HepG2 (cell line): ENCODE results near the gene LCAT. TPM values are rescaled to one million over a fixed set of nuclear protein-coding genes. Genes with fewer than 3 reads are reported as not detected.

Experiments
- ATF6 ChIP-seq: sonication (generic); formaldehyde crosslinking; conservative IDR thresholded peaks from 2 replicates; pipeline ENCODE4 v1.4.0; 2020; ENCODE audit warnings: missing genetic modification reagents
- DPF2 ChIP-seq: sonication (generic); formaldehyde crosslinking; IDR thresholded peaks from 2 replicates; pipeline ENCODE4 v1.4.0; 2020; ENCODE audit warnings: mild to moderate bottlenecking, low read depth, missing genetic modification reagents, borderline replicate concordance
- FIP1L1 ChIP-seq: fragments of 200-400 bp; formaldehyde crosslinking; IDR thresholded peaks from 2 replicates; pipeline ENCODE4 v1.6.1; 2018; ENCODE audit warnings: low read depth, mild to moderate bottlenecking, low read length, moderate library complexity, borderline replicate concordance; ENCODE audit not compliant: insufficient read depth
- JUN ChIP-seq: sonication (generic); formaldehyde crosslinking; IDR thresholded peaks from 2 replicates; pipeline ENCODE4 v1.4.0; 2020; ENCODE audit warnings: mild to moderate bottlenecking, missing genetic modification reagents
- PBX3 ChIP-seq: sonication (generic); formaldehyde crosslinking; IDR thresholded peaks from 2 replicates; pipeline ENCODE4 v1.8.1; 2023; ENCODE audit warnings: missing genetic modification reagents, inconsistent platforms, borderline replicate concordance
- POLR2G ChIP-seq: fragments of 200-400 bp; formaldehyde crosslinking; IDR thresholded peaks from 2 replicates; pipeline ENCODE4 v1.6.1; 2018; ENCODE audit warnings: mild to moderate bottlenecking, low read depth, low read length, moderate library complexity
- RELA ChIP-seq: sonication (generic); formaldehyde crosslinking; IDR thresholded peaks from 2 replicates; pipeline ENCODE4 v1.4.0; 2020; ENCODE audit warnings: missing genetic modification reagents
- TAF1 ChIP-seq: sonication (generic); formaldehyde crosslinking; IDR thresholded peaks from 2 replicates; pipeline ENCODE4 v1.4.0; 2020; ENCODE audit warnings: missing genetic modification reagents
- ZNF407 ChIP-seq: sonication (generic); formaldehyde crosslinking; IDR thresholded peaks from one replicate; pipeline ENCODE4 v1.5.1; 2020; ENCODE audit warnings: mild to moderate bottlenecking, missing genetic modification reagents; ENCODE audit errors: not compliant biosample characterization
- ZNF614 ChIP-seq: IDR thresholded peaks from 2 replicates; pipeline ENCODE4 v1.6.1; 2018; ENCODE audit warnings: missing biosample characterization, missing genetic modification reagents, inconsistent platforms, borderline replicate concordance
- ZNF691 ChIP-seq: sonication (generic); formaldehyde crosslinking; IDR thresholded peaks from 2 replicates; pipeline ENCODE4 v1.4.0; 2020; ENCODE audit warnings: missing genetic modification reagents, low read depth, mild to moderate bottlenecking, borderline replicate concordance
- polyA plus RNA-seq, 8 experiments: library from polyadenylated mRNA; depleted of rRNA in 3 of 8; stranded (reverse) in 7 of 8; unstranded in 1 of 8; fragments of >200 nt; fragmentation: Illumina TruSeq in 4 of 8; extraction: Trizol in 4 of 8; gene quantifications; 2 replicates each; pipeline versions ENCODE4 v1.2.1 to v1.2.3, GENCODE V29; 2011 to 2016; ENCODE audit warnings: low read depth in 4 of 8, missing spikeins in 1 of 8, mixed read lengths in 1 of 8; ENCODE audit not compliant: insufficient read depth in 1 of 8
- total RNA-seq, 5 experiments: library from RNA; depleted of rRNA; stranded (reverse); fragments of >200 nt; fragmentation: Illumina TruSeq; extraction: Trizol; gene quantifications; 2 replicates each; pipeline ENCODE4 v1.2.3, GENCODE V29; 2016; ENCODE audit warnings: low read depth in 1 of 5
- TF ChIP-seq, protein P1 (sequence below): sonication (generic); formaldehyde crosslinking; IDR thresholded peaks from 2 replicates; pipeline ENCODE4 v1.5.1; 2020; ENCODE audit warnings: missing genetic modification reagents, mild to moderate bottlenecking, borderline replicate concordance

The LCAT gene
- total and polyA plus RNA-seq, 2 of the 13 experiments (the other 11 are each of a cell fraction or from before 2014, with no cell fraction given): 36.1 to 38.9 TPM

- no peak for TF ChIP-seq PBX3 (CRISPR knock-in tag)
- 0 out of 2 replicates have a peak, but pooled peaks have one; percentile 14 for TF ChIP-seq JUN
- TF ChIP-seq, protein P1, sequence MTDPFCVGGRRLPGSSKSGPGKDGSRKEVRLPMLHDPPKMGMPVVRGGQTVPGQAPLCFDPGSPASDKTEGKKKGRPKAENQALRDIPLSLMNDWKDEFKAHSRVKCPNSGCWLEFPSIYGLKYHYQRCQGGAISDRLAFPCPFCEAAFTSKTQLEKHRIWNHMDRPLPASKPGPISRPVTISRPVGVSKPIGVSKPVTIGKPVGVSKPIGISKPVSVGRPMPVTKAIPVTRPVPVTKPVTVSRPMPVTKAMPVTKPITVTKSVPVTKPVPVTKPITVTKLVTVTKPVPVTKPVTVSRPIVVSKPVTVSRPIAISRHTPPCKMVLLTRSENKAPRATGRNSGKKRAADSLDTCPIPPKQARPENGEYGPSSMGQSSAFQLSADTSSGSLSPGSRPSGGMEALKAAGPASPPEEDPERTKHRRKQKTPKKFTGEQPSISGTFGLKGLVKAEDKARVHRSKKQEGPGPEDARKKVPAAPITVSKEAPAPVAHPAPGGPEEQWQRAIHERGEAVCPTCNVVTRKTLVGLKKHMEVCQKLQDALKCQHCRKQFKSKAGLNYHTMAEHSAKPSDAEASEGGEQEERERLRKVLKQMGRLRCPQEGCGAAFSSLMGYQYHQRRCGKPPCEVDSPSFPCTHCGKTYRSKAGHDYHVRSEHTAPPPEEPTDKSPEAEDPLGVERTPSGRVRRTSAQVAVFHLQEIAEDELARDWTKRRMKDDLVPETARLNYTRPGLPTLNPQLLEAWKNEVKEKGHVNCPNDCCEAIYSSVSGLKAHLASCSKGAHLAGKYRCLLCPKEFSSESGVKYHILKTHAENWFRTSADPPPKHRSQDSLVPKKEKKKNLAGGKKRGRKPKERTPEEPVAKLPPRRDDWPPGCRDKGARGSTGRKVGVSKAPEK: peak; percentile 80; the same call in 1 of the 2 replicates
- no peak for TF ChIP-seq RELA (CRISPR knock-in tag)
- TF ChIP-seq ZNF691 (CRISPR knock-in tag): peak; percentile 89
- TF ChIP-seq TAF1 (CRISPR knock-in tag): peak; percentile 72; the same call in 1 of the 2 replicates
- no peak for TF ChIP-seq FIP1L1
- peak; percentile 58 for TF ChIP-seq ZNF407 (CRISPR knock-in tag)
- TF ChIP-seq ATF6 (CRISPR knock-in tag): no peak
- no peak for TF ChIP-seq ZNF614 (CRISPR knock-in tag)
- TF ChIP-seq DPF2 (CRISPR knock-in tag): no peak
- no peak; the same call in 1 of the 2 replicates for TF ChIP-seq POLR2G
These were observed 22.7 kb upstream of the LCAT start (continued) for GRCh38 chr16:67966549-67967182.
